ENCODE data around the gene PDZD4.

DNA sequence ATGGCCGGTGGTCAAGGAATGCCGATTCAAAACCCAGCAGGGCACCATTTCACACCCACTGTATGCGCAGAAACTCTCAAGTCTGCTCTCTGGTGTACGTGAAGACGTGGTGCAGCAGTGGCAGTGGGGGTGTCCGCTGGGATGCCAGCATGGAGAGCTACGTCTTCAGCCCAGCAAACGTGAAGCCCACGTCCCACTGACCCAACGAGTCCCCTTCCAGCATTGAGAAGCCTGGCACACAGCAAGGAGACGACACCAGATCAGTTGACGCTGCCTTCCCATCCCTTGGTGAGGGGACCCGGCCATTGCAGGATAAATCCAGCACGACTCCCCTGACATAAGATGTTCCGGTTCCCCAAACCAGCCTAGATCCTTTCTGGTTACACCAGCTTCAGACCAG is 68.5 kb downstream of the PDZD4 start:
- TF ChIP-seq POLR2A (IDR thresholded peaks at IDR 0.05; ENCODE audit: low read length): no peak
- TF ChIP-seq GATA1 (IDR thresholded peaks at IDR 0.05; ENCODE audit: low read depth, low read length): no peak

All from erythroblast (primary cell).